ENCODE measurements around the gene C1orf159. TPM values are rescaled to one million over a fixed set of nuclear protein-coding genes. Genes with fewer than 3 reads are reported as not detected.

C1orf159 gene
- total RNA-seq, 2 donors from 2014 or later: 23.1 to 29.5 TPM

DNA sequence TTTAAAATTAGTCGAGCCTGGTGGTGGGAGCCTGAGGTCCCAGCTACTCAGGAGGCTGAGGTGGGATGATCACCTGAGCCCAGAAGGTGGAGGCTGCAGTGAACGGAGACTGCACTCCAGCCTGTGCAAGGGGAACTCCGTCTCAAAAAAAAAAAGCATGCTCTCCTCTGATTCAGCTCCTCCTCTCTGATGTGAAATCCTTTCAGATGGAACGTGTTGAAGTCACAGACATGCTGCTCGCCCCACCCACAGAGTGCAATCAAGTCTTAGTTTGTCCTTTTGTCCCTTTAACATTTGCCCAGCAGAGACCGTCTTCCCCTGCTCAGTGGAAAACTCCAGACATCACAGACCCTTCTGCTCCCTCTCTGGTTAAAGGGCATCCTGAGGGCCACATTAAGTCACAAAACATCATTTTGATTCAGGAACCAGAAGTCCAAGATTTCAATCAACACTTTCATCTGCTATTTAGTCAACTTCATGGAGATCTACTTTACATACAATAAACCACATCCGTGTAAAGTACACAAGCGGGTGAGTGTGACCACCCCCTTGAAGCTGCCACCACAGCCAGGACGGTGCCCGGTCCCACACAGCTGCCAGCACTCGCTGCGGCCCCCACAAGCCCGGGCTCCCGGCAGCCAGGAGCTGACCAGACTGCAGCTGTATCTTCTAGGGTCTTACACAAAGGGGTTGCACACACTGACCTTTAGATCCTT, 22.8 kb downstream of the C1orf159 start:
- Mint-ChIP-seq H3K27ac (no peak overlapping the region), H3K9me3 (peaks cover 21% of the 10 kb centered on the region), H3K4me1 (no peaks in the 10 kb centered on the region), H3K27me3 (ENCODE audit: insufficient read depth) (peaks cover 3% of the 10 kb centered on the region), H3K36me3 (ENCODE audit: low read depth) (peaks cover 8% of the 10 kb centered on the region), H3K4me3 (no peak overlapping the region)
- H3K9ac ChIP-seq (ENCODE audit: extremely low read depth, low read length, poor library complexity, severe bottlenecking): no peak overlapping the region
- no peak for DNase-seq
- no peaks in the 10 kb centered on the region for H3K36me3 ChIP-seq (ENCODE audit: control insufficient read depth, insufficient read depth, low read length)
- H3K9me3 ChIP-seq (ENCODE audit: control insufficient read depth, low read length): peaks cover 5% of the 10 kb centered on the region
- H3K4me1 ChIP-seq (ENCODE audit: control insufficient read depth, insufficient read depth, low read length): no peaks in the 10 kb centered on the region
- H3K27ac ChIP-seq (ENCODE audit: low read depth, low read length): no peak overlapping the region
- H3K27me3 ChIP-seq (ENCODE audit: control insufficient read depth, insufficient read depth, low read length, poor library complexity, severe bottlenecking): no peaks in the 10 kb centered on the region
- TF ChIP-seq, protein P1, sequence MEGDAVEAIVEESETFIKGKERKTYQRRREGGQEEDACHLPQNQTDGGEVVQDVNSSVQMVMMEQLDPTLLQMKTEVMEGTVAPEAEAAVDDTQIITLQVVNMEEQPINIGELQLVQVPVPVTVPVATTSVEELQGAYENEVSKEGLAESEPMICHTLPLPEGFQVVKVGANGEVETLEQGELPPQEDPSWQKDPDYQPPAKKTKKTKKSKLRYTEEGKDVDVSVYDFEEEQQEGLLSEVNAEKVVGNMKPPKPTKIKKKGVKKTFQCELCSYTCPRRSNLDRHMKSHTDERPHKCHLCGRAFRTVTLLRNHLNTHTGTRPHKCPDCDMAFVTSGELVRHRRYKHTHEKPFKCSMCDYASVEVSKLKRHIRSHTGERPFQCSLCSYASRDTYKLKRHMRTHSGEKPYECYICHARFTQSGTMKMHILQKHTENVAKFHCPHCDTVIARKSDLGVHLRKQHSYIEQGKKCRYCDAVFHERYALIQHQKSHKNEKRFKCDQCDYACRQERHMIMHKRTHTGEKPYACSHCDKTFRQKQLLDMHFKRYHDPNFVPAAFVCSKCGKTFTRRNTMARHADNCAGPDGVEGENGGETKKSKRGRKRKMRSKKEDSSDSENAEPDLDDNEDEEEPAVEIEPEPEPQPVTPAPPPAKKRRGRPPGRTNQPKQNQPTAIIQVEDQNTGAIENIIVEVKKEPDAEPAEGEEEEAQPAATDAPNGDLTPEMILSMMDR (conservative IDR thresholded peaks at IDR 0.05): no peak
- WGBS, 2 experiments (ENCODE audit: insufficient coverage in 1 of 2, insufficient read length in 1 of 2): 87 to 91% methylated on average over 10 to 14 of the region's 14 CpGs
- no peak overlapping the region for H3K4me3 ChIP-seq (ENCODE audit: low read length)

DNA sequence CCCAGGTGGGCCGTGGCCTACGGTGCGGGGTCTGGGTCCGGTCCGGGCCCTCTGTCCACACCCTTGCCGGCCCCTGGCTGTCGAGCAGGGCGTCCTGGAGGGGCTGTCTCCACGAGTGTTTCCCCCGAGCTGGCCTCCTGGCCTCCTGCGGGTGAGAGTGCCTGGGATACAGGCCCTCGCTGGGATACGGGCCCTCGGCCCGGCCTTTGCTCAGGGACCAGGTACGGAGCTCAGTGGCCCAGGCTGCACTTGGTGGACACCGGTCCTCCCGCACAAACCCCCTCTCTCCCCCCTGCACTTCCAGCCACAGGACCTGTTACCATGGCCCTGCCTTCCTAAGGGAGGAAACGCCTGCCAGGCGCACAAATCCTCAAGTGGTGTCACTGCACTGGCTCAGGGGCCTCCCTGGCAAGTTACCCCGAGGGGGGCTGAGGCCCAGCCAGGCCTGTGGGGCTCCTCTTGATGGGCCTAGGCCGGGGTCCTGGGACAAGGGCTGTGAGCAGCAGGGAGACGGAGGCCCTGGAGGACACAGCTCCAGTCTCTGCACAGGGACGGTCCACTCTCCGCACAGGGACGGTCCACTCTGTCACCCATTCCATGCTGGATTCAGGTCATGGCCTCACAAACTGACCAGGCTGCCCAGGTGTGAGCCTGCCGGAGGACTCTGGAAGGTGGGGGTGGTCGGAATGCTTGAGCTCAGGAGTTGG, 23.6 kb downstream of the C1orf159 start:
- 93 to 94% methylated on average over 18 to 28 of the region's 28 CpGs for WGBS, 2 experiments (ENCODE audit: insufficient coverage in 1 of 2, insufficient read length in 1 of 2)
- peaks cover 5% of the 10 kb centered on the region for H3K9me3 ChIP-seq (ENCODE audit: control insufficient read depth, low read length)
- no peak for DNase-seq
- H3K27ac ChIP-seq (ENCODE audit: low read depth, low read length): no peak overlapping the region
- Mint-ChIP-seq H3K9me3 (peaks cover 17% of the 10 kb centered on the region), H3K36me3 (ENCODE audit: low read depth) (peaks cover 8% of the 10 kb centered on the region), H3K4me3 (no peak overlapping the region), H3K4me1 (no peaks in the 10 kb centered on the region), H3K27me3 (ENCODE audit: insufficient read depth) (peaks cover 3% of the 10 kb centered on the region), H3K27ac (no peak overlapping the region)
- H3K36me3 ChIP-seq (ENCODE audit: control insufficient read depth, insufficient read depth, low read length): no peaks in the 10 kb centered on the region
- TF ChIP-seq, protein P1 (conservative IDR thresholded peaks at IDR 0.05): no peak
- H3K4me1 ChIP-seq (ENCODE audit: control insufficient read depth, insufficient read depth, low read length): no peaks in the 10 kb centered on the region
- no peaks in the 10 kb centered on the region for H3K27me3 ChIP-seq (ENCODE audit: control insufficient read depth, insufficient read depth, low read length, poor library complexity, severe bottlenecking)
- no peak overlapping the region for H3K4me3 ChIP-seq (ENCODE audit: low read length)
- H3K9ac ChIP-seq (ENCODE audit: extremely low read depth, low read length, poor library complexity, severe bottlenecking): no peak overlapping the region

DNA sequence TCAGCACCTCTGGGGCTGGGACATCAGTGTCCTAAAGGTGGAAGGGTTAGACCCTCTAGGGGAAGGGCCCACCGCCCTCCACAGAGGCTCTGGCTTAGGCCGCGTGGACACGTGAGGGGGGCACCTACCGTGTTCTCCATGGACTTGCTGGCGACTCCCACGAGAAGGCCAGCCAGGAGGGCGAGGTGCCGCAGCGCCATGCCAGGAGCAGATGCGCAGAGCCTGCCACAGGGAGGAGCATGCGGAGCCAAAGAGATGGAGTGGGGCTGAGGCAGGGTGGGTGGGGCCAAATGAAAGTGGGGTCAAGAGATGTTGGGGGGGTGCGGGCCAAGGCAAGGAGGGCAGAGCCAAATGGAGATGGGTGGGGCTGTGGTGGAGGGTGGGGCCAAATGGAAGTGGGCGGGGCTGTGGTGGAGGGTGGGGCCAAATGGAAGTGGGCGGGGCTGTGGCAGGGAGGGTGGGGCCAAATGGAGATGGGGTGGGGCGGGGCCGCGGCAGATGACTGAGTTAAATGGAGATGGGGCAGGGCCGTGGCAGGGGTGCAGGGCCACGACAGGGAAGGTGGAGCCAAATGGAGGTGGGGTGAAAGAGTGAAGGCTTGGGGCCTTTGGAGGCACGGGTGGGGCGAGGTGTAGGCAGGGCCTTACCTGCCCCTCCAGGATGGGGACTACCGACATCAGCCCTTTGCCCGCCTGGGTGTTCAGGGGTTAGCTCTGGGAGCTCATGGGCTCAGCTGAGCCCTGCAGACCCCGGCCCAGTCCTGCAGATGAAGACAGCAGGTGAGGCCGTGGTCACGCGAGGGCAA, 24.3 kb downstream of the C1orf159 start:
- Histone ChIP-seq H3K27ac (ENCODE audit: low read depth, low read length) (no peak overlapping the region), H3K9me3 (ENCODE audit: control insufficient read depth, low read length) (peaks cover 5% of the 10 kb centered on the region), H3K9ac (ENCODE audit: extremely low read depth, low read length, poor library complexity, severe bottlenecking) (no peak overlapping the region), H3K36me3 (ENCODE audit: control insufficient read depth, insufficient read depth, low read length) (no peaks in the 10 kb centered on the region), H3K27me3 (ENCODE audit: control insufficient read depth, insufficient read depth, low read length, poor library complexity, severe bottlenecking) (no peaks in the 10 kb centered on the region), H3K4me1 (ENCODE audit: control insufficient read depth, insufficient read depth, low read length) (no peaks in the 10 kb centered on the region), H3K4me3 (ENCODE audit: low read length) (no peak overlapping the region)
- Mint-ChIP-seq H3K27ac (no peak overlapping the region), H3K4me1 (no peaks in the 10 kb centered on the region), H3K27me3 (ENCODE audit: insufficient read depth) (peaks cover 3% of the 10 kb centered on the region), H3K9me3 (peaks cover 16% of the 10 kb centered on the region), H3K4me3 (no peak overlapping the region), H3K36me3 (ENCODE audit: low read depth) (peaks cover 8% of the 10 kb centered on the region)
- WGBS, 2 experiments (ENCODE audit: insufficient coverage in 1 of 2, insufficient read length in 1 of 2): 97% methylated on average over 16 to 28 of the region's 28 CpGs
- TF ChIP-seq, protein P1 (conservative IDR thresholded peaks at IDR 0.05): no peak
- DNase-seq: peak; percentile 64
